ENCODE measurements around the gene SCO2.
"Not testable (repeated sequence)": the region's sequence is repeated elsewhere in the genome, so short reads cannot be mapped to it uniquely, and the experiment has no call there.

The SCO2 gene

GRCh38 chr22:50551160-50551752 is 25.9 kb upstream of the SCO2 start:
- DNase-seq (ENCODE audit: insufficient read length, low spot score) (no peak), FAIRE-seq (no peak)

- FAIRE-seq (no peak), DNase-seq (ENCODE audit: insufficient read length, low spot score) (no peak)
These were observed 25.0 kb upstream of the SCO2 start for GRCh38 chr22:50550395-50550794.

GRCh38 chr22:50548921-50549790 is 23.8 kb upstream of the SCO2 start:
- no peak for FAIRE-seq
- DNase-seq (ENCODE audit: insufficient read length, low spot score): no peak

- DNase-seq (ENCODE audit: insufficient read length, low spot score) (no peak), FAIRE-seq (no peak)
These were observed 22.9 kb upstream of the SCO2 start for GRCh38 chr22:50548040-50548920.

- DNase-seq (ENCODE audit: insufficient read length, low spot score) (no peak), FAIRE-seq (no peak)
These were observed 22.0 kb upstream of the SCO2 start for GRCh38 chr22:50547263-50547985.

- FAIRE-seq: no peak
- no peak for DNase-seq (ENCODE audit: insufficient read length, low spot score)
These were observed 21.2 kb upstream of the SCO2 start for GRCh38 chr22:50546326-50547262.

GRCh38 chr22:50545522-50546325 is 20.3 kb upstream of the SCO2 start, which contains the start of gene KLHDC7B:
Gene KLHDC7B, plus strand, starts transcription at chr22:50545899. Its CDS starts 345 bp downstream, at chr22:50546244.
- no peak for FAIRE-seq
- DNase-seq (ENCODE audit: insufficient read length, low spot score): no peak

GRCh38 chr22:50544746-50545253 is 19.4 kb upstream of the SCO2 start:
- DNase-seq (ENCODE audit: insufficient read length, low spot score) (no peak), FAIRE-seq (no peak)

- FAIRE-seq (no peak), DNase-seq (ENCODE audit: insufficient read length, low spot score) (no peak)
These were observed 18.8 kb upstream of the SCO2 start for GRCh38 chr22:50544078-50544745.

- no peak for DNase-seq (ENCODE audit: insufficient read length, low spot score)
- no peak for FAIRE-seq
These were observed 17.1 kb upstream of the SCO2 start for GRCh38 chr22:50542416-50542927.

GRCh38 chr22:50541667-50542026 is 16.2 kb upstream of the SCO2 start:
- not testable (repeated sequence) for DNase-seq (ENCODE audit: insufficient read length, low spot score); FAIRE-seq

GRCh38 chr22:50540381-50540780 is 15.0 kb upstream of the SCO2 start:
- no peak for DNase-seq (ENCODE audit: insufficient read length, low spot score)
- FAIRE-seq: no peak

GRCh38 chr22:50537765-50538164 is 12.4 kb upstream of the SCO2 start:
- FAIRE-seq (no peak), DNase-seq (ENCODE audit: insufficient read length, low spot score) (no peak)

GRCh38 chr22:50536226-50536625 is 10.8 kb upstream of the SCO2 start:
- no peak for FAIRE-seq

GRCh38 chr22:50535113-50535512 is 9.7 kb upstream of the SCO2 start:
- no peak for FAIRE-seq
- DNase-seq (ENCODE audit: insufficient read length, low spot score): no peak

More at GRCh38 chr22:50536226-50536625, 10.8 kb upstream of the SCO2 start:
- no peak for DNase-seq (ENCODE audit: insufficient read length, low spot score)

GRCh38 chr22:50533856-50534711 is 8.7 kb upstream of the SCO2 start:
- not testable (repeated sequence) for DNase-seq (ENCODE audit: insufficient read length, low spot score); FAIRE-seq

Data from HTR-8/SVneo (cell line).